ENCODE data around the gene MFF. TPM values are rescaled to one million over a fixed set of nuclear protein-coding genes. Genes with fewer than 3 reads are reported as not detected.

MFF gene
- total RNA-seq, 1 experiment from 2014 or later, result 68.2 TPM

- Histone ChIP-seq H3K27ac (ENCODE audit: low read depth, low read length) (no peak overlapping the region), H2AFZ (ENCODE audit: low read depth, low read length, poor library complexity, severe bottlenecking) (no peak overlapping the region), H3K9me3 (ENCODE audit: control insufficient read depth in 1 of 2, insufficient read depth in 1 of 2, low read depth in 1 of 2, low read length in 2 of 2) (no peaks in the 10 kb centered on the region), H3K9ac (ENCODE audit: low read length) (no peak overlapping the region), H3K27me3 (ENCODE audit: insufficient read depth, low read length) (no peaks in the 10 kb centered on the region), H3K4me1 (ENCODE audit: control insufficient read depth in 1 of 2, insufficient read depth in 2 of 2, low read length in 2 of 2) (no peaks in the 10 kb centered on the region), H3K36me3 (ENCODE audit: control insufficient read depth in 1 of 2, insufficient read depth in 2 of 2, low read length in 2 of 2) (no peaks in the 10 kb centered on the region), H3K4me3 (replicated peaks in 1 of 2; ENCODE audit: low read depth in 1 of 2, low read length in 2 of 2) (no peak overlapping the region), H3K4me2 (ENCODE audit: low read length) (no peak overlapping the region), H3K9me2 (ENCODE audit: insufficient read depth) (no peaks in the 10 kb centered on the region), H3K79me2 (ENCODE audit: insufficient read depth, low read length) (no peaks in the 10 kb centered on the region), H4K20me1 (ENCODE audit: insufficient read depth) (no peaks in the 10 kb centered on the region)
- BruUV-seq (replicated peaks), result no TSS peak
- CTCF ChIA-PET, result no interaction called here
- DNase-seq (ENCODE audit: low read depth, low spot score) (no peak), ATAC-seq (no peak)
- RAD21 ChIA-PET (ENCODE audit: low non-redundant PET in 1 of 2, low total read pairs in 2 of 2, uncharacterized antibody in 2 of 2, unreplicated experiment in 2 of 2), result no interaction called here
- POLR2A ChIA-PET, result no interaction called here
- TF ChIP-seq CEBPB (IDR thresholded peaks at IDR 0.05; ENCODE audit: low read depth) (no peak), TCF7L2 (IDR thresholded peaks at IDR 0.05; ENCODE audit: borderline replicate concordance, extremely low read depth, insufficient read depth, insufficient read length) (no peak), MAX (IDR thresholded peaks at IDR 0.05) (no peak), POLR2AphosphoS5 (IDR thresholded peaks at IDR 0.05; ENCODE audit: low read depth, low read length) (no peak), ATF3 (IDR thresholded peaks at IDR 0.05) (no peak), POLR2A (IDR thresholded peaks at IDR 0.05; ENCODE audit: borderline replicate concordance, extremely low read depth, insufficient read depth, insufficient read length) (no peak), CTCF (IDR thresholded peaks at IDR 0.05 in 2 of 3, conservative IDR thresholded peaks at IDR 0.05 in 1 of 3; ENCODE audit: borderline replicate concordance in 1 of 3, insufficient read depth in 1 of 3, low read depth in 2 of 3, low read length in 2 of 3) (no peak), EZH2 (IDR thresholded peaks at IDR 0.05) (no peak), CBX3 (IDR thresholded peaks at IDR 0.05; ENCODE audit: low read depth) (no peak)
- intact Hi-C loops (cut with micrococcal nuclease), result no loop called here
These were observed 48.3 kb downstream of the MFF start for GRCh38 chr2:227373389-227373788.

Measured in HCT116 (cell line).